NCI-H2029 treated with DMSO at 0.1 percent for 48 hours (cell line): ENCODE data around the gene KCNT1.

ENCODE experiments used
- DNase-seq: peaks from one replicate; lab custom pipeline; 2025; lab: John Stamatoyannopoulos, UW

KCNT1 gene

GRCh38 chr9:135782946-135783345 is 81.0 kb downstream of the KCNT1 start:
- no peak for DNase-seq

- no peak for DNase-seq
Observed at GRCh38 chr9:135783540-135784245, 81.7 kb downstream of the KCNT1 start.

- DNase-seq, result no peak
Observed at GRCh38 chr9:135785013-135785575, 83.1 kb downstream of the KCNT1 start.

- DNase-seq, result no peak
Observed at GRCh38 chr9:135786146-135786690, 84.2 kb downstream of the KCNT1 start.

GRCh38 chr9:135787317-135787716 is 85.3 kb downstream of the KCNT1 start:
- no peak for DNase-seq

GRCh38 chr9:135787776-135788575 is 86.0 kb downstream of the KCNT1 start:
- no peak for DNase-seq

- no peak for DNase-seq
Observed at GRCh38 chr9:135788576-135789300, 86.8 kb downstream of the KCNT1 start.

GRCh38 chr9:135789838-135790291 is 87.9 kb downstream of the KCNT1 start:
- no peak for DNase-seq

- no peak for DNase-seq
Observed at GRCh38 chr9:135790356-135790755, 88.4 kb downstream of the KCNT1 start.

GRCh38 chr9:135790850-135791249 is 88.9 kb downstream of the KCNT1 start:
- no peak for DNase-seq

GRCh38 chr9:135791431-135792267 is 89.7 kb downstream of the KCNT1 start:
- no peak for DNase-seq

GRCh38 chr9:135792268-135793128 is 90.5 kb downstream of the KCNT1 start:
- DNase-seq, result no peak

- no peak for DNase-seq
Observed at GRCh38 chr9:135793221-135794056, 91.5 kb downstream of the KCNT1 start.

- no peak for DNase-seq
Observed at GRCh38 chr9:135794057-135794335, 92.0 kb downstream of the KCNT1 start.

GRCh38 chr9:135794361-135794885 is 92.4 kb downstream of the KCNT1 start:
- DNase-seq, result no peak

GRCh38 chr9:135795391-135795790 is 93.4 kb downstream of the KCNT1 start:
- no peak for DNase-seq

GRCh38 chr9:135796784-135797485 is 95.0 kb downstream of the KCNT1 start:
- DNase-seq, result no peak

GRCh38 chr9:135797507-135798262 is 95.7 kb downstream of the KCNT1 start:
- no peak for DNase-seq
